Activated CD4-positive, alpha-beta T cell treated with anti-CD3 and anti-CD28 coated beads, Interleukin-2, Interleukin-4, amounts not matched to agents 100 ng/mL and 50 ng/mL, durations not matched to agents 16 hours and 8 hours (primary cell): ENCODE data around the gene SLC49A4.

Source experiments
- DNase-seq: peaks from one replicate; pipeline ENCODE4 v3.0.0-alpha.2; 2020; ENCODE audit warnings: low spot score

SLC49A4 gene

DNA sequence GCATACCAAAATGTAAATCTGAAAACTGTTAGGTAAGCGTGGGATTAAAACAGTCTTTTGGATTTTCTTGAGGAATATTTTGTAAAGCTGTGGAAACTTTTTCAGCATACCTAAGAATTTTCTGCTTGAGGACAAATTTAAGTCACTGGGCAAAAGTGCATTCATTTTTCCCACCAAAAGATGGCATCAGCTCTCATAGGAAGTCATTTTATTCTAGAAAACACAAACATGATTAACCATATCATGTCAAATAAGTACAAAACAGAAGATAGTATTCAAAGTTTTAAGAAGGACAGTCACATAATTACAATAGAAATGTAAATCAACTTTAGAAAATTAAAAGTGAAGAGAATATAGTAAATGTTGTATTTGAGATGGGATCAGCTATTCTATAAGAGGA, 63.5 kb downstream of the SLC49A4 start:
- DNase-seq = no peak

DNA sequence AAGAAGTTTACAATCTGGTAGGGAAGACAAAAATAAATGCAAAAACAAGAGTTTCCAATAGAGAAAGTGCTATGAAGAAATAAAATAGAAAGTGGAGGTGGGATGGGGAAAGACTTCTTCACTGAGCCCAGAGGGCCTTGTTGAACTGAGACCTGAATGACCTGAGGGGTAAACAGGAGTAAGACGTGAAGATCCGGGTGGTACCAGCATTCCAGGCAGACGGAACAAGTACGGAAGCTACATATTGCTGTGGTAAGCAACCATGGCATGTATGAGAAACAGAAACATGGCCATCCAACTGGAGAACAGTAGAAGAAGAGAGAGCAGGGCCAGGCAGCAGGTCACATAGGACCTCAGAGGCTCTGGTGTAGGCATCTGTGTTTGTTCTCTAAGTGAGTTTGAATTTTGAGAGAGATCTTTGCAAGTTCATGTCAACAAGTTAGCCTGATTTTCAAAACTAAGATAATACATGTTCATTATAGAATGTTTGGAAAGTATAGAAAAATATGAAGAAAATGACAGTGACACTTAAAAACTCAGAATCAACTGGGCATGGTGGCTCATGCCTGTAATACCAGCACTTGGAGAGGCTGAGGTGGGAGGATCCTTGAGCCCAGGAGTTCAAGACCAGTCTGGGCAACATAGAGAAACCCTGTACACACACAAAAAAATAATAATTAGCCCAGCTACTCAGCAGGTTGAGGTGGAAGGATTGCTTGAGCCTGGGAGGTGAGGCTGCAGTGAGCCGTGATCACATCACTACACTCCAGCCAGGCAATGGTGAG, 64.3 kb downstream of the SLC49A4 start:
- DNase-seq = no peak

DNA sequence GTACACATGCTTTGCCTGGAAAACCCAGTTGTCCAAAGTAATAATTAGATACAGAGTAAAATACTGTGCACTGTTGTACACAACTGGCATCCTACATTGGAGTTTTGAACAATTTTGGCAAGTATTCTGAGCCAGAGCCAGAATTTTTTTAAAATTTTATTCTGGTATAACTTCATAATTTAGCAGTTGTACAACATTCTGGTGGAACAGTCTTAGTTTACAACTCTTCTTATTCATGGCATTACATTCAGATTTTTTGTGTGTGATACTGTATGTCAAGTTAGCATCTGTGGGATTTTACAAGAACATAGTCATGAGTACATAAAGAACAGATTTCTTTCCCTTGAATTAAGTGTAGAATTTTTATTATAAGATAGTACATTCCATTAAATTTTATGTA, 67.5 kb downstream of the SLC49A4 start:
- DNase-seq = no peak

DNA sequence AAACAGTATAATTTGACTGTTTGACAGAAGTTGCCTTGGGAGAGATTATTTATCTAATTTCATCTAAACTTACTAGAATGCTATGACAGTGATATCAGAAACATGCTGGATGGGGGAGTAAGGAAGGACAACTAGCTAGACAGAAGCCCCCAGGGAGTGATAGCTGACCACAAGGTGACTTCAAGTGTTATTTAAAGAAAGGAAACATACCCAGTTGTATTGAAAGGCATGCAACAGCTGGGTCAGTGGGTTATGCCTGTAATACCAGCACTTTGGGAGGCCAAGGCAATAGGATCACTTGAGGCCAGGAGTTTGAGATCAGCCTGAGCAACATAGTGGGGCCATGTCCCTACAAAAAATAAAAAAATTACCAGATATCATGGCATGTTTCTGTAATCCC, 69.6 kb downstream of the SLC49A4 start:
- no peak for DNase-seq

DNA sequence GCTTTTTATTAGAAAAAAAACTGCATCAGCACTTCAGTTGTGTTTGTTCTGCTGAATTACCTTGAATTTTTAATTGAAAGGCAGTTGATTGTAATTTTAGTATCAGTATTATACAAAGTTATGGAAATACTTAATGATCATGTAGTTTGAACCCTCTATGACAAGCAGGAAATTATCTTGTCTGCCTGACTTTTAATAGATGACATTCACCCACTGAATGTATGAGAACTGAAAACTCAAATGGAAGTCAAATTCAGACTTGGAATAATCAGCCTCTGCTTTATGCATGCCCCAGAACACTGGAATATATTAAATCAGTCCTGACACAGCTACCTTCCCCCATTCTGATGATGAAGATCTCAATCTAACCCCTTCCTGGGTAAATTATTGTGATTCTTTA, 73.5 kb downstream of the SLC49A4 start:
- DNase-seq = no peak

DNA sequence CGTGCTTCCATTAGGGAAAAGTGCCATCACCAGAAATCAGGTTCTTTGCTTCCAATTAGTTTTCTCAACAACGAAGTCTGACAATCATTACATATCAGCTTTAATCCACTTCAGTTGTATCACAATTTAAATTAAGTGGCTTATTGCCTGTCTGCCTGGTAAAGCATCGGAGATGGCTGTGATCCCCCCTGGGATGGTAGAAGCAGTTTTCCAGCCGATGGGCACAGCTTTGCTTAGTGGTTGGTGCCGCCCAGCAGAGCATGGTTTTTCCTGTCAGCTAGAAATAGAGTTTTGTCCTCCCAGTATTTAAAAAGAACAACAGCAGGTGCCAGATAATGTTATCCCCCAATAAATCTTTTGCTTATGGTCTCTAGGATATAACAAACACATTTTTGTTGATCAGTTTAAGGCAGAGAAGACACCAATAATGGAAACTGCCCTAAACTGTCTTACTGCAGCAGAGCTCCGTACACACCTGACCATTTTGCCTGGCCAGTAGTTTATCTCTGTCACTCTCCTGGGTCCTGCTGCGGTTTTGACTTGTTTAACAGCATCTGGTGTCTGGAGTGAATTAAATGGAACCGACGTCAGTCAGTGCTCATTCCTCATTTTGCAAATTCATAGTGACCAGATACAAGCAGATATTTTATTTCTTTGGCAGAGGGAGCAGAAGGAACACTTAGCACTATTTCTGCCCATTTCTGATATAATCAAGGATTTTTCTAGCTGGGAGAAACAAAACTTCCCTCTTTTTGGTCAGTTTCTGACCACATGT, 79.1 kb downstream of the SLC49A4 start:
- no peak for DNase-seq

DNA sequence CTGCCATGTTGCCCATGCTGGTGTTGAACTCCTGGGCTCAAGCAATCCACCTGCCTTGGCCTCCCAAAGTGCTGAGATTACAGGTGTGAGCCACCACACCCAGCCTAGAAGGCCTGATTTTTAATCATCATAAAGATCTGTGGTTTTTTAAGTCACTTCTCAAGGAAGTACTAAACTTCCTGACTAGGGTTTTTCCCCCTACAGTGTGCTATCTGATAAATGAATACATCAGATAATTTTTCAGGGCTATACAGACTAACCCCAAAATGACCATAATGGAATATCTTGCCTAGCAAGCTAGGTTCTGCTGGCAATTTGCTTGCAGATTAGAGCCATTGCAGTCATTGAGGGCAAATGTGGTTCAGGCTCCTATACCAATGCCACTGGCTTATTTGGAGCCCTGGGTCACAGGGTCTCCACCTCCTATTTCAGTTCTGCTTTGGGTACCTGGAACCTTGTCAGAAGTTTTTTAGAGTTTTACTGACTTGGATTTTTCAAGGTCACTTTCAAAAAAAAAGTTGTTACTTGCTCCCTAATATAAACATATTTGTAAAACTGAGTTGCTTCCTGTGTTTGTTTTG, 80.8 kb downstream of the SLC49A4 start:
- DNase-seq = peak; percentile 6

DNA sequence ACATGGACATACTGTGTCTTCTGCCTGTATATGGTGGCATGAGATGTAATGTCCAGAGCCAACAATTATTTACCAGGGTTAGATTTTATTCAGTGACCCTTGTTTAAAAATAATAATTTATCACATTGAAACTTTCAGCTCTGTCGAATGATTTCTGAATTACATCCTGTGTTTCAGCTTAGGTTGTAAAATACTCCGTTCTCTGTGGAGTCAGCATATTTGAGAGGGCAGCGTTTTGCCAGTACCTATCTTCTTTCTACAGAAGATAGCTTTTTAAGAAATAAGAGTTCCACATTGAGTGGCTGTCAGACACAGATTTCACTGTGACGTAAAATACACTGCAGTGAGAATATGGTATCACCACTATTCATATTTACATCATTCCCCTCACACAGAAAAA, 85.3 kb downstream of the SLC49A4 start:
- no peak for DNase-seq

DNA sequence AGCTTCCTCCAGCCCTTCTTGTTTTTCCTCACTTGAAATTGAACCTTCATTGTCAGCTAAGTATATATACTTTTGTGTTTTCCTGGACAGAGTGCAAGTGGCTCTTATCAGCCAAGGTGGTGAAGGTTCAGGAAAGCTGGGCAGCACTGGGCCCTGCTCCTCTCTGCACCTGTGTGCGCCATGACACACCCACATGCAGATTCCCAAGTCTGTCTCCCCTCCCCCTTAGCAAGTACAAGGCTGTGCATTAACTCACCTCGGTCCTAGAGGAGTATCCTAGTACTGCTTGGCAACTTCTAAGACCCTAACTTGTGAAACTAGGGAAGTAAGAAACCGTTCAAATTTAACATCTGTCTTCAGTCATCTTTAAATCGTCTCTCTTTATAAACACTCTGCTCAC, 85.8 kb downstream of the SLC49A4 start:
- DNase-seq = no peak

DNA sequence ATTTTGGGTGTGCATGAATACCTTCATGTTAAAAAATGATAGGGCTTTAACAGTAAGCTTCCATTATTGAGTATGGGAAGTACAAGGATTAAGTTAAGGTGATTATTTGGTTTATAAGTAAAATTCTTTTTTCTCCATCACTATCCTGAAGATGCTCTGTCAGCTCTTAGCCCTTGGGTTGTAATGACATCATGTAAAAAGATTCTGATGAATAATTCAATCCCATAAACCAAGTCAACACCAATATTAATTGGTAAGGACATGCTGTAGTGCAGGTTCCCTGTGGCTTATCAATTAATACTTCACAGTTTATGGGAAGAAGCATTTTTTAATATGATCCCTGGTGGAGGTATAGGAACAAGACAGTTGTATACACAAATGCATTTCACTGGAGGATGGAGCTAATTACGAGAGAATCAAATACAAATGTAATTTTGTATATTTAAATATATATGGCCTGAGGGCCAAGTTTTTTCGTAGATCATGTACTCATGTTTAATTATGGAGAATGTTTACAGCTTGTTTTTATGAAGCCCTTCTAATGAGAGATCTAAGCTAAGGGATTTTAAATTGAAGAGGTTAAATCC, 87.6 kb downstream of the SLC49A4 start:
- DNase-seq = no peak

DNA sequence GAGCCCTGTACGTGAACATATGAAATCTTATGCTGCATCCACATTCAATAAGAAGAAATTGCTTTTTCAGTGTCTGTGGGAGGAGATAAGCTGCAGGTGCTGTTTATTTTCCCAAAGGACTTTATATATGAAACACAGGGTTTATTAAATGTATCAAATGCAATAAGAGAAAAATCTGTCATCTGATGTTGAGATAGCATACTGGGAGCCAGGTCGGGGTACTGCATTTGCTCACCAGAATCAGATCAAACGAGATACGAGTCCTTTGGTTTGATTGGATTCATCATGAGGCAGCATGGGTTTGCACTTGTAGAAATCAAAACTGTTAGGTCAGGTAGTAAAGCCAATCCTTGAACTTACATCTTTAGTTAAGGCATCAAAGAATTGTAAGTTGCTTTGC, 91.4 kb downstream of the SLC49A4 start:
- DNase-seq = no peak

DNA sequence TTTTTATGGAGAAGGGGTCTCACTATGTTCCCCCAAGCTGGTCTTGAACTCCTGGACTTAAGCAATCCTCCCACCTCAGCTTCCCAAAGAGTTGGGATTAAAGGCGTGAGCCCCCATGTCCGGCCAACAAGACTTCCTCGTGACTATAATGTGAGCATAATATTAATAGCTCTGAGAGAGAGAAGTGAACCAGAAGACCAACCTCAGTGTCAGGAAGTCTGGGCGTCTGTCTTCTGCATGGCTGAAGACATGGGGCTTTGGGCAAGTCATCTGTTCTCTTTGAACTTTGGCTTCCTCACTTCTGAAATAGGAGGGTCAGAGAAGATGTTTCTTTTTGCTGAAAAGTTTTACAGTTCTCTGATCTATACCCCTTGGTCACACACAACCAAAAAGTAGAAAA, 92.1 kb downstream of the SLC49A4 start:
- DNase-seq = no peak

DNA sequence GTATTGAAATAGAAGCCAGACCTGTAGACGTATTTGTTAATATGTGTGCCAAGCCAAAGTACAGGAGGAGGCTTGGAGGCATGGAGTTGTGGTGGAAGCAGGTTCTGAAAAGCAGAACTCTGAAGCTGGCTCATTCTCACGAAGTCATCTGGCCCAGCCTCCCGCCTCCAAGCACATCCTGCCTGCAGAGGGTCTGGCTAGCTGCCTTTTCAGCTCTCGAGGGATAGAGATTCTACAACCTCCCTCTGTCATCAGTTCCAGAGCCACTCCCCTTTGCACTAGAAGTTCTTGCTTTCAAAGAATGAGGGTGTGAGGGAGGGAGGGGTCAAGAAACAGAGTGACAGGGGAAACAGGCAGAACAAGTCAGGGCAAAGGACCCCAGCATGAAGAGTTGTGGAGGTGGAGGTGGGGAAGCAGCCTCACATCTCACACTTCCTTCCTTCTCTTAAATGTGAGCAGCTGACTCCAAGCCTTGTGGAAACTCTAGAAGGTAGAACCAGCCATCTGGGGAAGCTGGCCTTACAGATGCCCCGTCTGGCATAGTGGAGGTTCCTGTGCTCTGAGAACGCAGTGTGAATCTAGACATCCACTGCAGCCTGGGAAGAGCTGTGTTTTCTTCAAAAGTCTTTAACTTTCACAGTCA, 95.3 kb downstream of the SLC49A4 start:
- no peak for DNase-seq

DNA sequence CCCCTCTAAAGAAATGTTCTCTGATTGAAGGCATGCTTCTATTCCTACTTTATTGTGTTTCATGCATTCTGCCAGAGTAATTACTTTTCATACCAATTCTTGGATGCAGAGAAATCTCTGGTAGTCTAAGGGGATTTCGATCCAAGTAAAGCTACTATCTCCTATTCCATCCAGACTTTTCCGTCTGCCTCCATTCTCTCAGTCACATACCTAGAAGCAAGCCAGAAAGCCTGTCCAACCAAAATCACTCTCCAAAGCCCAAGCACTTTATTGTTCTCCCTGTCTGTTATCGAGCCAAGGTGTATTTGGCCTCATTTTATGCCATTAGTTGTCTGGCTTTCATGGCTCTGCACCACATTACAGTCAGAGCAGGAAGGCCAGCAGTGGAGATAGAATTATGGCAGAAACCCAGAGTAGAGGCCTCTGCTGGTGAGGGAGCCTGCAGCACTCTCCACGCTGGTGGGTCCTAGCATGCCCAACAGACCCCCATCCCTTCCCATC, 95.9 kb downstream of the SLC49A4 start:
- DNase-seq = no peak

DNA sequence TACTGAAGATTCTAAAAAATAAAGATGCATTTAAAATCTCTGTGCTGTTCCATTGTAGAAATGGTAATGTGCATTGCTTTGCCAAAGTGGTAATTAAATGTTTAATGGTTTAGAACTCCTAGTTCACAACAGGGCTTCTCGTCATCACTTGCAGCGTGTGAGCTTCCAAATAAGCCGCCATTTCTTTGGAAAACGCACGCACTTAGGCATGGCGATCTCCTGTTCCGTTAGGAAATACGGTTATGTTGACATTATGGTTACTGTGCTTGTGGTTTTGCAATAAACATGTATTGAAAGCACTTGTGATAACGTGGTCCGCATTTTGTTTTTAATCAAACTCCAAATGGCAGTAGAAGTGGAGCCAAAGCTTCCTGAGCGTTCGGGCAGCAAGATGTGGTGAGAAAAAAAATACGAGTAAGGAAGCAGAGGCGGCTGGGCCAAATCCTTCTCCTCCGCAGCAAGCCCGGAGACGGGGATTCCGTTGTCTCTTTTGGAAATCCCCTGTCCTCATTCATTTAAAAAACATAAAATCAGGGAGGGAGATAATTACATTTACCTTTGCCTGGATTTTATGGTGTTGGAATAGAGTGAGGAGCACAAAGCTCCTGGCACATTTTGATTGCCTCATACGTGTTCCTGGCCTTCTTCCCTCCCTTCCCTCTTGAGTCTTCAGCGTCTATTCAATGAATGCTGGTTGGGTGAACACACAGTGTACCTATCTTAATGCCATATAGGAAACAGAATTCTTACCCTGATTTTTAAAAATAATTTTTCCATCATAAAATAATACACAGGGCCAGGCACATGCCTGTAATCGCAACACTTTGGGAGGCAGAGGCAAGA, 97.5 kb downstream of the SLC49A4 start:
- no peak for DNase-seq

DNA sequence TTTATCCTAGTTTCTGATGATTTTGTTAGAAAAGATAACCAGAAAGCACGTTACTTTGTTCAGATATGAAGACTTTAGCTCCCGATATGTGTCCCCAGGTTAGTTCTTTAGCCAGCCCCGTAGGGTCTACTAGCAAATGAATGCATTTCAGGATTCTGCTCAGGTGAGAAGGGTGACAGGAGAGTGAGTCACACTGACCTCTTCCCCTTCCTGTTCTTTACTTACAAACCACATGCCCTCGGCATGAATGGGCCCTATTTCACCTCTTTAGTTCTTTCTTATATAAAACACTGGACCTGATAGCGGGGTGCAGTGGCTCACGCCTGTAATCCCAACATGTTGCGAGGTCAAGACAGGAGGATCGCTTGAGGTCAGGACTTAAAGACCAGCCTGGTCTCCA, 98.4 kb downstream of the SLC49A4 start:
- DNase-seq = peak; percentile 29

DNA sequence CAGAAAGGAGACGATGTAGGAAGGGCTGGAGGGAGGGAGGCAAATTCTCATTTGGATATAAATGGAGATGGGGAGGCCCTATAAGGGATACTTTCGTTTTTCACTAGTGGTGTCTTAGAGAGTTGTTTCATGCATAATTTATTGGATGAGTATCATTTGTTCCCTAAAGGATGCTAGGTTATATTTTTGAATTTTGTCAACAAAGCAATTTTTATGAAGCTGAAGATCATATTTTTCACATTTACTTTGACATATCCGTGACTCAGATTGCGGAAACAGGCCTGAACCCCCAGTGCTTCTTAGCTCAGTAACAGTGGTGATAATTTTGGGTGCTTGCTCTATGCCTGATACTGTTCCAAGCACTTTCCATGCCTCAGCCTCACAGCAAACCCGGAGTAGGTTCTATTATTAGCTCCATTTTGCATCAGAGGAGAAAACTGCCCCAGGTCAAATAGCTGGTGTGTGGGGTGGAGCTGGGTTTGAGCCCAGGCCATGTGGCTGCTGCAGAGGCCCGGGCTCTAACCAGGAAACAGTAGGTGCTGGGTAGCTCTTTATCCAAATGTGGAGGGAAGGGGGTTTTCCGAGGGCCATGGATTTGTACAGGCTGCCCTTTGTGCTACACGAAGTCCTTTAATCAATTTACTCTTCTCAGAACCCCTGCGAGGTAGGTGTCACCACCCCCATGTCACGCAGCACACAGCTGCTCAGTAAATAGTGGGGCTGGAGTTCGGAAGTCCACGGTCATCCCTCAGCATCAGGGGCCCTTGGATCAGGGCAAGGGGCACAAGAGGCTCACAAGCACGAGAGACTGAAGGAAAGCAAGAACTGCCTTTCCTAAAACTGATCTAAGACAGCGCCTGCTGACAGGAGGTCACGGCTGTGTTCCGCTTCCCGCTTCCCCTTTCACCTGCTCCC, 99.1 kb downstream of the SLC49A4 start:
- DNase-seq = no peak

DNA sequence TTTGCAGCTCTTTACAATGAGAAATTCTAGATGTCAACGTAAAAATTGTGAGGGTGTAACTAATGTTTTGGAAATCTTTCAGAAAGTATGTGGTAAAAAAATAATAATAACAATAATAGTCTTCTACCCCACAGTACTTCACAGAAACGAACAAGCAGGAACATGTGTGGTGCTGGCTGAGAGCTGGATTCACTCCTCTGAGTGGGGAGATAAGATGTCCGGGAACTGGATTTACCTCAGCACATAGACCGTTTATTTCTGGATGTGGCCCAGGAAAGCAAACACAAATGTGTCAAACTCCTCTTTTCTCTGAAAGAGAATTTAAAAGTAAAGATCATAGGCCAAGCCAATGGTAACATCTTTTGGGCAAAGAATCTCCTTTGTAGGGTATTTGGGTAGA, 103.4 kb downstream of the SLC49A4 start:
- no peak for DNase-seq

DNA sequence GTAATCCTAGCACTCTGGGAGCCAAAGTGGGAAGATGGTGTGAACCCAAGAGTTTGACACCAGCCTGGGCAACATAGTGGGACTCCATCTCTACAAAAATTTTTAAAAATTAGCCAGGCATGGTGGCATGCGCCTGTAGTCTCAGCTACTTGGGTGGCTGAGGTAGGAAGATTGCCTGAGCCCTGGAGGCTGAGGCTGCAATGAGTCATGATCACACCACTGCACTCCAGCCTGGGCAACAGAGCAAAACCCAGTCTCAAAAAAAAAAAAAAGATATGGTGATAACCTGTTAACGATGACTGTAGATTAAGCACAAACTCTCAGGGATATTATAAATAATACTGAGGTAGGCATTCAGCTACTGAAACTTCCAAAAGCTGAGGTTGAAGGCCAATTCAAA, 107.5 kb downstream of the SLC49A4 start:
- DNase-seq = no peak

DNA sequence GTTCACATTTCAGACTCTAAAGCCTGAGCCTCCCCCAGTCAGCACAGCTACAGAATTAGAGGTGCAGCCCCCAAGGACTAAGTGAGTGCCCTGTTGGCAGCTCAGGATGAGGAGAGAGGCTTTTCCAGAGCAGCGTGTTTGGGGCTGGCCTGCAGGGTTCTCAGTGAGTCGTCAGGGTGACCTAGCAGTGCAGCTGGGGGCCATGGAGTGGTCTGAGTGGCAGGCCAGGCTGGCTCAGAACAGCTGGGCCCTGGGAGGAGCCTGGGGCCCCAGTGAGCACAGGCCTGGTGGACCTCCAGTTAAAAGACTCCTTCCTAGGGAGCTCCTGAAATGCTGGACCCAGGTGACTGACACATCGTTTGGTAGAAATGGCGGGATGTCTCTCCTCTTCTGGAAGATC, 108.3 kb downstream of the SLC49A4 start:
- no peak for DNase-seq
